GM23338 (cell line): ENCODE data around the gene ALCAM. TPM values are rescaled to one million over a fixed set of nuclear protein-coding genes. Genes with fewer than 3 reads are reported as not detected.

Source experiments
- ATAC-seq: fragments of 200-7000 bp; cut with Tn5 transposase; 3 replicates; pipeline ENCODE4 v1.9.1; 2020
- DNase-seq: peaks from one replicate; pipeline ENCODE4 v3.0.0-alpha.2; 2015; ENCODE audit warnings: low spot score
- H2AFZ ChIP-seq: fragments of 200-600 bp; sonication (generic); 2 replicates; pipeline ENCODE4 v1.8.0; 2016; ENCODE audit warnings: antibody characterized with exemption, mild to moderate bottlenecking, moderate library complexity
- H3F3A ChIP-seq: fragments of 200-600 bp; sonication (generic); replicated peaks from 2 replicates; pipeline ENCODE4 v1.8.0; 2017; ENCODE audit warnings: antibody characterized with exemption, mixed run types, low read depth
- H3K27ac ChIP-seq: fragments of 200-600 bp; sonication (generic); 2 replicates; pipeline ENCODE4 v1.6.1; 2016; ENCODE audit warnings: low read depth
- H3K27me3 ChIP-seq: fragments of 200-600 bp; sonication (generic); 2 replicates; pipeline ENCODE4 v1.8.0; 2016; ENCODE audit warnings: mild to moderate bottlenecking, mixed run types, moderate library complexity; ENCODE audit not compliant: insufficient read depth
- H3K36me3 ChIP-seq: fragments of 200-600 bp; sonication (generic); 2 replicates; pipeline ENCODE4 v1.8.0; 2016; ENCODE audit warnings: mild to moderate bottlenecking; ENCODE audit not compliant: insufficient read depth
- H3K4me1 ChIP-seq: fragments of 200-600 bp; sonication (generic); 2 replicates; pipeline ENCODE4 v1.8.0; 2016; ENCODE audit warnings: mild to moderate bottlenecking, moderate library complexity; ENCODE audit not compliant: insufficient read depth
- H3K4me2 ChIP-seq: fragments of 200-600 bp; sonication (generic); 2 replicates; pipeline ENCODE4 v1.7.1; 2017; ENCODE audit warnings: mixed run types
- H3K4me3 ChIP-seq: fragments of 200-600 bp; sonication (generic); 2 replicates; pipeline ENCODE4 v1.6.1; 2016; ENCODE audit warnings: mixed run types
- H3K79me2 ChIP-seq: fragments of 200-600 bp; sonication (generic); replicated peaks from 2 replicates; pipeline ENCODE4 v1.8.0; 2017; ENCODE audit warnings: mild to moderate bottlenecking; ENCODE audit not compliant: insufficient read depth
- H3K9me2 ChIP-seq: fragments of 200-600 bp; sonication (generic); 2 replicates; pipeline ENCODE4 v1.8.0; 2017; ENCODE audit not compliant: insufficient read depth
- H4K20me1 ChIP-seq: fragments of 200-600 bp; sonication (generic); replicated peaks from 2 replicates; pipeline ENCODE4 v1.8.0; 2017; ENCODE audit warnings: mild to moderate bottlenecking; ENCODE audit not compliant: insufficient read depth
- H3K27ac Mint-ChIP-seq: 2 replicates; pipeline ENCODE4 v1.8.0; 2020; ENCODE audit warnings: inconsistent platforms, mild to moderate bottlenecking, moderate library complexity, mixed read lengths
- H3K27me3 Mint-ChIP-seq: 3 replicates; pipeline ENCODE4 v1.8.0; 2022; ENCODE audit warnings: low read depth, mild to moderate bottlenecking, moderate library complexity, mixed read lengths, inconsistent platforms; ENCODE audit not compliant: insufficient read depth, poor library complexity
- H3K36me3 Mint-ChIP-seq: 3 replicates; pipeline ENCODE4 v1.8.0; 2021; ENCODE audit warnings: low read depth, mild to moderate bottlenecking, inconsistent platforms, moderate library complexity, mixed read lengths
- H3K4me1 Mint-ChIP-seq: 3 replicates; pipeline ENCODE4 v1.8.0; 2020; ENCODE audit warnings: mild to moderate bottlenecking, inconsistent platforms, mixed read lengths
- H3K4me3 Mint-ChIP-seq: 3 replicates; pipeline ENCODE4 v1.8.0; 2021; ENCODE audit warnings: moderate library complexity, mild to moderate bottlenecking, inconsistent platforms, mixed read lengths
- H3K9me3 Mint-ChIP-seq: 3 replicates; pipeline ENCODE4 v1.8.0; 2020; ENCODE audit warnings: moderate library complexity, mild to moderate bottlenecking, inconsistent platforms, mixed read lengths
- CREB1 ChIP-seq: fragments of 250-450 bp; sonication (Bioruptor Pico); IDR thresholded peaks from 2 replicates; pipeline ENCODE4 v1.5.0; 2020; ENCODE audit warnings: low read depth, mild to moderate bottlenecking, moderate library complexity
- ETS1 ChIP-seq: IDR thresholded peaks from 2 replicates; pipeline ENCODE4 v1.6.1; 2016; ENCODE audit warnings: antibody characterized with exemption
- EZH2 ChIP-seq: fragments of 200-600 bp; sonication (generic); IDR thresholded peaks from one replicate; pipeline ENCODE4 v1.8.0; 2017; ENCODE audit warnings: antibody characterized with exemption, mild to moderate bottlenecking, low read depth; ENCODE audit not compliant: unreplicated experiment
- EZH2phosphoT487 ChIP-seq: fragments of 200-600 bp; sonication (generic); IDR thresholded peaks from one replicate; pipeline ENCODE4 v1.8.1; 2018; ENCODE audit warnings: antibody characterized with exemption; ENCODE audit not compliant: unreplicated experiment
- JUNB ChIP-seq: IDR thresholded peaks from one replicate; pipeline ENCODE4 v1.6.1; 2016; ENCODE audit warnings: antibody characterized with exemption; ENCODE audit not compliant: unreplicated experiment
- NANOG ChIP-seq: IDR thresholded peaks from 2 replicates; pipeline ENCODE4 v1.6.1; 2016; ENCODE audit warnings: antibody characterized with exemption, borderline replicate concordance
- POLR2AphosphoS5 ChIP-seq: IDR thresholded peaks from 2 replicates; pipeline ENCODE4 v1.6.1; 2016; ENCODE audit warnings: antibody characterized with exemption, low read depth
- REST ChIP-seq: IDR thresholded peaks from one replicate; pipeline ENCODE4 v1.6.1; 2018; ENCODE audit warnings: antibody characterized with exemption; ENCODE audit not compliant: unreplicated experiment
- STAT1 ChIP-seq: IDR thresholded peaks from one replicate; pipeline ENCODE4 v1.6.1; 2016; ENCODE audit warnings: antibody characterized with exemption; ENCODE audit not compliant: unreplicated experiment
- ZNF331 ChIP-seq: fragments of 250-450 bp; sonication (Bioruptor Pico); IDR thresholded peaks from 2 replicates; pipeline ENCODE4 v1.5.0; 2020; ENCODE audit warnings: low read depth, mild to moderate bottlenecking, moderate library complexity
- polyA plus RNA-seq: library from polyadenylated mRNA; unstranded; fragments of >200 nt; fragmentation: Nextera tagmentation; extraction: Ambion mirVana; gene quantifications from 2 replicates; pipeline ENCODE4 v1.2.1, GENCODE V29; 2016
- total RNA-seq: library from RNA; depleted of rRNA; stranded (reverse); fragments of >200 nt; shearing (Covaris generic); gene quantifications from 2 replicates; pipeline ENCODE4 v1.2.3, GENCODE V29; 2014
- TF ChIP-seq, protein P1 (sequence below), 2 experiments: fragments of 200-600 bp in 1 of 2; sonication (generic) in 1 of 2; conservative IDR thresholded peaks; 2 replicates each; pipeline versions ENCODE4 v1.5.1 to v1.6.1; 2016 to 2017; ENCODE audit warnings: antibody characterized with exemption in 2 of 2, low read depth in 2 of 2, mild to moderate bottlenecking in 2 of 2, moderate library complexity in 1 of 2
- TF ChIP-seq, protein P2 (sequence below): fragments of 250-450 bp; sonication (Bioruptor Pico); IDR thresholded peaks from 2 replicates; pipeline ENCODE4 v1.5.0; 2020; ENCODE audit warnings: mild to moderate bottlenecking, moderate library complexity

The ALCAM gene
- total and polyA plus RNA-seq, 2 experiments from 2014 or later = 11.3 to 36.0 TPM

DNA sequence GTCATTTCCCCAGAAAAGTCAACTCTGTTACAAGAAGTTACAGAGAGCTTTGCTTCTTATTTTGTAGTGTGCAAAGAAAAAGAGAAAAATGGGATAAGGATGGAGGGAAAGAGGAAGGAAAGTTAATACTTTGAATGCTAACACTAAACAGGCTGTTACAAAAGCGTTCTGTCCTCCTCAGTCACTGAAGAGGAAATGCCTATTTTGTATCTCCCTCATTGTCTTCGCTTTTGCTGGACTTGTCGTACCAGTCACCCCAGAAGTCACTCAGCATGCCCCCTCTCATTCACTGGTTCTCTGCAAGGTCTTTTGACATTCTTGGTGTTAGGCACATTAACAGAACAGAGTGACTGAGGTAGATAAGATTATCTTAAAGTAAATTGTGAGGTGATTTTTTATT is 129.6 kb downstream of the ALCAM start (continued):
- TF ChIP-seq ETS1 = no peak

DNA sequence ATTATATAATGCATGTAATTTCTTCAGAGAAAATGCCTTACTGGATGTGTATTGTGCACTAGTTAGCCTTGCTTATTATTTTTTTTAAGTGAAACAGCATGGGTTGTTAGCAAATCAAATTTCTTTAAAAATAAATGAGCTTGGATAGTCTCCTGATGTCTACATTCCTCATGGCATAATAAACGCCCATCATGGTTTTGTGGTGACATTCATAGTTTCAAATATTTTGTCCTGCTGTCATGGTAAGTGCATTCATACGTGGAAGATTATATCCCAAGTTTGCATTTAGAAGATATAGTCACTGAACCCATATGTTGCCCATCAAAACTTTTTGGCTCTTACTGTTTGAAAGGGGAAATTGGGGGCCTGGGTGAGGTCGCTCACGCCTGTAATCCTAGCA is 130.7 kb downstream of the ALCAM start:
- Histone ChIP-seq H2AFZ (no peak overlapping the region), H3K27ac (no peak overlapping the region), H4K20me1 (no peaks in the 10 kb centered on the region), H3F3A (no peaks in the 10 kb centered on the region), H3K4me1 (peaks cover 9% of the 10 kb centered on the region), H3K4me2 (no peak overlapping the region), H3K36me3 (no peaks in the 10 kb centered on the region), H3K79me2 (no peaks in the 10 kb centered on the region), H3K27me3 (no peaks in the 10 kb centered on the region), H3K9me2 (no peaks in the 10 kb centered on the region), H3K4me3 (no peak overlapping the region)
- no peaks in the 10 kb centered on the region for H3K27me3 Mint-ChIP-seq
- H3K36me3 Mint-ChIP-seq = peaks cover 2% of the 10 kb centered on the region; the same call in 2 of the 3 replicates
- no peak for ATAC-seq
- DNase-seq = no peak
- H3K27ac Mint-ChIP-seq = no peak overlapping the region
- H3K9me3 Mint-ChIP-seq = peaks cover under 1% of the 10 kb centered on the region; the same call in 2 of the 3 replicates
- no peak overlapping the region for H3K4me3 Mint-ChIP-seq
- peaks cover 29% of the 10 kb centered on the region for H3K4me1 Mint-ChIP-seq
- no peak for TF ChIP-seq STAT1
- TF ChIP-seq JUNB = no peak
- TF ChIP-seq POLR2AphosphoS5 = no peak
- no peak for TF ChIP-seq REST
- no peak for TF ChIP-seq NANOG
- TF ChIP-seq, protein P1, sequence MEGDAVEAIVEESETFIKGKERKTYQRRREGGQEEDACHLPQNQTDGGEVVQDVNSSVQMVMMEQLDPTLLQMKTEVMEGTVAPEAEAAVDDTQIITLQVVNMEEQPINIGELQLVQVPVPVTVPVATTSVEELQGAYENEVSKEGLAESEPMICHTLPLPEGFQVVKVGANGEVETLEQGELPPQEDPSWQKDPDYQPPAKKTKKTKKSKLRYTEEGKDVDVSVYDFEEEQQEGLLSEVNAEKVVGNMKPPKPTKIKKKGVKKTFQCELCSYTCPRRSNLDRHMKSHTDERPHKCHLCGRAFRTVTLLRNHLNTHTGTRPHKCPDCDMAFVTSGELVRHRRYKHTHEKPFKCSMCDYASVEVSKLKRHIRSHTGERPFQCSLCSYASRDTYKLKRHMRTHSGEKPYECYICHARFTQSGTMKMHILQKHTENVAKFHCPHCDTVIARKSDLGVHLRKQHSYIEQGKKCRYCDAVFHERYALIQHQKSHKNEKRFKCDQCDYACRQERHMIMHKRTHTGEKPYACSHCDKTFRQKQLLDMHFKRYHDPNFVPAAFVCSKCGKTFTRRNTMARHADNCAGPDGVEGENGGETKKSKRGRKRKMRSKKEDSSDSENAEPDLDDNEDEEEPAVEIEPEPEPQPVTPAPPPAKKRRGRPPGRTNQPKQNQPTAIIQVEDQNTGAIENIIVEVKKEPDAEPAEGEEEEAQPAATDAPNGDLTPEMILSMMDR (conservative IDR thresholded peaks at IDR 0.05; ENCODE audit: low read depth in 2 of 2) = no peak
- TF ChIP-seq CREB1 (CRISPR knock-in tag) = no peak
- TF ChIP-seq, protein P2, sequence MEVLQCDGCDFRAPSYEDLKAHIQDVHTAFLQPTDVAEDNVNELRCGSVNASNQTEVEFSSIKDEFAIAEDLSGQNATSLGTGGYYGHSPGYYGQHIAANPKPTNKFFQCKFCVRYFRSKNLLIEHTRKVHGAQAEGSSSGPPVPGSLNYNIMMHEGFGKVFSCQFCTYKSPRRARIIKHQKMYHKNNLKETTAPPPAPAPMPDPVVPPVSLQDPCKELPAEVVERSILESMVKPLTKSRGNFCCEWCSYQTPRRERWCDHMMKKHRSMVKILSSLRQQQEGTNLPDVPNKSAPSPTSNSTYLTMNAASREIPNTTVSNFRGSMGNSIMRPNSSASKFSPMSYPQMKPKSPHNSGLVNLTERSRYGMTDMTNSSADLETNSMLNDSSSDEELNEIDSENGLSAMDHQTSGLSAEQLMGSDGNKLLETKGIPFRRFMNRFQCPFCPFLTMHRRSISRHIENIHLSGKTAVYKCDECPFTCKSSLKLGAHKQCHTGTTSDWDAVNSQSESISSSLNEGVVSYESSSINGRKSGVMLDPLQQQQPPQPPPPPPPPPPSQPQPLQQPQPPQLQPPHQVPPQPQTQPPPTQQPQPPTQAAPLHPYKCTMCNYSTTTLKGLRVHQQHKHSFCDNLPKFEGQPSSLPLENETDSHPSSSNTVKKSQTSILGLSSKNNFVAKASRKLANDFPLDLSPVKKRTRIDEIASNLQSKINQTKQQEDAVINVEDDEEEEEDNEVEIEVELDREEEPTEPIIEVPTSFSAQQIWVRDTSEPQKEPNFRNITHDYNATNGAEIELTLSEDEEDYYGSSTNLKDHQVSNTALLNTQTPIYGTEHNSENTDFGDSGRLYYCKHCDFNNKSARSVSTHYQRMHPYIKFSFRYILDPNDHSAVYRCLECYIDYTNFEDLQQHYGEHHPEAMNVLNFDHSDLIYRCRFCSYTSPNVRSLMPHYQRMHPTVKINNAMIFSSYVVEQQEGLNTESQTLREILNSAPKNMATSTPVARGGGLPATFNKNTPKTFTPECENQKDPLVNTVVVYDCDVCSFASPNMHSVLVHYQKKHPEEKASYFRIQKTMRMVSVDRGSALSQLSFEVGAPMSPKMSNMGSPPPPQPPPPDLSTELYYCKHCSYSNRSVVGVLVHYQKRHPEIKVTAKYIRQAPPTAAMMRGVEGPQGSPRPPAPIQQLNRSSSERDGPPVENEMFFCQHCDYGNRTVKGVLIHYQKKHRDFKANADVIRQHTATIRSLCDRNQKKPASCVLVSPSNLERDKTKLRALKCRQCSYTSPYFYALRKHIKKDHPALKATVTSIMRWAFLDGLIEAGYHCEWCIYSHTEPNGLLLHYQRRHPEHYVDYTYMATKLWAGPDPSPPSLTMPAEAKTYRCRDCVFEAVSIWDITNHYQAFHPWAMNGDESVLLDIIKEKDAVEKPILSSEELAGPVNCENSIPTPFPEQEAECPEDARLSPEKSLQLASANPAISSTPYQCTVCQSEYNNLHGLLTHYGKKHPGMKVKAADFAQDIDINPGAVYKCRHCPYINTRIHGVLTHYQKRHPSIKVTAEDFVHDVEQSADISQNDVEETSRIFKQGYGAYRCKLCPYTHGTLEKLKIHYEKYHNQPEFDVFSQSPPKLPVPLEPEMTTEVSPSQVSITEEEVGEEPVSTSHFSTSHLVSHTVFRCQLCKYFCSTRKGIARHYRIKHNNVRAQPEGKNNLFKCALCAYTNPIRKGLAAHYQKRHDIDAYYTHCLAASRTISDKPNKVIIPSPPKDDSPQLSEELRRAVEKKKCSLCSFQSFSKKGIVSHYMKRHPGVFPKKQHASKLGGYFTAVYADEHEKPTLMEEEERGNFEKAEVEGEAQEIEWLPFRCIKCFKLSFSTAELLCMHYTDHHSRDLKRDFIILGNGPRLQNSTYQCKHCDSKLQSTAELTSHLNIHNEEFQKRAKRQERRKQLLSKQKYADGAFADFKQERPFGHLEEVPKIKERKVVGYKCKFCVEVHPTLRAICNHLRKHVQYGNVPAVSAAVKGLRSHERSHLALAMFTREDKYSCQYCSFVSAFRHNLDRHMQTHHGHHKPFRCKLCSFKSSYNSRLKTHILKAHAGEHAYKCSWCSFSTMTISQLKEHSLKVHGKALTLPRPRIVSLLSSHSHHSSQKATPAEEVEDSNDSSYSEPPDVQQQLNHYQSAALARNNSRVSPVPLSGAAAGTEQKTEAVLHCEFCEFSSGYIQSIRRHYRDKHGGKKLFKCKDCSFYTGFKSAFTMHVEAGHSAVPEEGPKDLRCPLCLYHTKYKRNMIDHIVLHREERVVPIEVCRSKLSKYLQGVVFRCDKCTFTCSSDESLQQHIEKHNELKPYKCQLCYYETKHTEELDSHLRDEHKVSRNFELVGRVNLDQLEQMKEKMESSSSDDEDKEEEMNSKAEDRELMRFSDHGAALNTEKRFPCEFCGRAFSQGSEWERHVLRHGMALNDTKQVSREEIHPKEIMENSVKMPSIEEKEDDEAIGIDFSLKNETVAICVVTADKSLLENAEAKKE (CRISPR knock-in tag) = no peak
- TF ChIP-seq EZH2phosphoT487 = no peak
- no peak for TF ChIP-seq EZH2
- no peak for TF ChIP-seq ETS1
- no peak for TF ChIP-seq ZNF331 (CRISPR knock-in tag)
